ENCODE data around the gene TRPM2. TPM values are rescaled to one million over a fixed set of nuclear protein-coding genes. Genes with fewer than 3 reads are reported as not detected.

TRPM2 gene
- total and polyA plus RNA-seq, 8 donors: 1.3 to 10.3 (median 2.4) TPM

DNA sequence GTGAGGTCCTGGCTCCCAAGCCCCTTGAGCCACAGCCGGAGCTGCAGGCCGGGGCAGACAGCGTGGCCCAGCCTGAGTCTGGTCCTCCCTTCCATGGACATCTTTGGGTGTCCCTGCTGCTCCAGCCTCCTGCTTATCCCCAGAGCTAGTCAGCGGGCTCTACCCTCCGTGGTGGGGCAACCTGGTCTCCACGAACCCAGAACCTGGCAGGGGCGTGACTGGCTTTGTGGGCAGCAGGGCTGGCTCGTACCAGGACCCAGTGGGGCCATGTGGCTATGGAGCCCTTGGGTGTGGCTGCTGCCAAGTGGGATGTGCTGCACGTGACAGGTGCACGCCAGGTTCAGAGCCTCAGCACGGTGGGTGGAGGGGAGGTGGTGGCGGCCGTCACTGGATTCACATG lies 32.6 kb upstream of the TRPM2 start:
- H3K36me3 ChIP-seq: peaks cover 63 to 100% (median 100%) of the 10 kb centered on the region in 4 donors
- intact Hi-C loops (cut with DNase I; ENCODE audit: low total_unique reads): no loop called here
- no peak overlapping the region for H3K27ac ChIP-seq
- no peaks in the 10 kb centered on the region for H3K27me3 ChIP-seq
- WGBS, 5 donors: 91 to 95% (median 91%) methylated on average over 13 of the region's 13 CpGs
- DNase-seq: no peak
- TF ChIP-seq POLR2AphosphoS5 (IDR thresholded peaks at IDR 0.05): no peak
- TF ChIP-seq EP300 (IDR thresholded peaks at IDR 0.05): no peak
- no peak for TF ChIP-seq POLR2A (IDR thresholded peaks at IDR 0.05)
- H3K9me3 ChIP-seq: no peaks in the 10 kb centered on the region
- H3K4me1 ChIP-seq: no peaks in the 10 kb centered on the region
- H3K4me3 ChIP-seq: no peak overlapping the region

DNA sequence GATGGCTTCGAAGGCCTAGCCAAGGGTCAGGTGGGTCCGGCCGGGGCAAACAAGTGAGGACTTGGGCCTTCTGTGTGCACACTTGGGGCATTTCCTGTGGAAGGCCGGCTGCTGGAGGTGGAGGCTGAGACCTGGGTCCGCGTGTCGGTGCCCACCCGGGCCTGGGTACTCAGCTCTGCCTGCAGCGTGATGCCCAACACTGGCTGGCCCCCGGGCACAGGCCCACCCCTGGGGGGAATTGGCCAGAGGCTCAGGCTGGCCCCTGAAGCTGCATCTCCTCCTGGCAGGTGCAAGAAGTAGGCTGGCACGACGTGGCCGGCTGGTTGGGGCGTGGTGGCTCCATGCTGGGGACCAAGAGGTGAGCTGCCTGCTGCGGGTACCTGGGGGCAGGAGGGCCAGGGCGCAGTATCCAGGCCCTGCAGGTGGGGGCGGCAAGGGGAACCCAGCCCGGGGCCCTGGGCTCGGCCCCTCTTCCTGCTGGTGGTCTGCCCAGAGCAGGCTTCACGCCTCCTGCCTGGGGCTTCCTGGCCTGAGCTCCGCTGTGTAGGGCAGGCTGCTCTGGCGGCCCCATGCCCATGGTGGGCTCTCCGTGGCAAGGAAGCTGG lies 31.5 kb upstream of the TRPM2 start:
- DNase-seq: no peak
- Histone ChIP-seq H3K4me1 (no peaks in the 10 kb centered on the region), H3K27me3 (no peaks in the 10 kb centered on the region), H3K36me3 (peaks cover 55 to 100% (median 100%) of the 10 kb centered on the region in 4 donors), H3K4me3 (no peak overlapping the region), H3K9me3 (no peaks in the 10 kb centered on the region), H3K27ac (no peak overlapping the region)
- 93 to 95% (median 93%) methylated on average over 9 to 23 of the region's 23 CpGs for WGBS, 5 donors
- intact Hi-C loops (cut with DNase I; ENCODE audit: low total_unique reads): no loop called here
- TF ChIP-seq, protein P1, sequence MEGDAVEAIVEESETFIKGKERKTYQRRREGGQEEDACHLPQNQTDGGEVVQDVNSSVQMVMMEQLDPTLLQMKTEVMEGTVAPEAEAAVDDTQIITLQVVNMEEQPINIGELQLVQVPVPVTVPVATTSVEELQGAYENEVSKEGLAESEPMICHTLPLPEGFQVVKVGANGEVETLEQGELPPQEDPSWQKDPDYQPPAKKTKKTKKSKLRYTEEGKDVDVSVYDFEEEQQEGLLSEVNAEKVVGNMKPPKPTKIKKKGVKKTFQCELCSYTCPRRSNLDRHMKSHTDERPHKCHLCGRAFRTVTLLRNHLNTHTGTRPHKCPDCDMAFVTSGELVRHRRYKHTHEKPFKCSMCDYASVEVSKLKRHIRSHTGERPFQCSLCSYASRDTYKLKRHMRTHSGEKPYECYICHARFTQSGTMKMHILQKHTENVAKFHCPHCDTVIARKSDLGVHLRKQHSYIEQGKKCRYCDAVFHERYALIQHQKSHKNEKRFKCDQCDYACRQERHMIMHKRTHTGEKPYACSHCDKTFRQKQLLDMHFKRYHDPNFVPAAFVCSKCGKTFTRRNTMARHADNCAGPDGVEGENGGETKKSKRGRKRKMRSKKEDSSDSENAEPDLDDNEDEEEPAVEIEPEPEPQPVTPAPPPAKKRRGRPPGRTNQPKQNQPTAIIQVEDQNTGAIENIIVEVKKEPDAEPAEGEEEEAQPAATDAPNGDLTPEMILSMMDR (IDR thresholded peaks at IDR 0.05): no peak
- TF ChIP-seq POLR2A (IDR thresholded peaks at IDR 0.05): no peak

DNA sequence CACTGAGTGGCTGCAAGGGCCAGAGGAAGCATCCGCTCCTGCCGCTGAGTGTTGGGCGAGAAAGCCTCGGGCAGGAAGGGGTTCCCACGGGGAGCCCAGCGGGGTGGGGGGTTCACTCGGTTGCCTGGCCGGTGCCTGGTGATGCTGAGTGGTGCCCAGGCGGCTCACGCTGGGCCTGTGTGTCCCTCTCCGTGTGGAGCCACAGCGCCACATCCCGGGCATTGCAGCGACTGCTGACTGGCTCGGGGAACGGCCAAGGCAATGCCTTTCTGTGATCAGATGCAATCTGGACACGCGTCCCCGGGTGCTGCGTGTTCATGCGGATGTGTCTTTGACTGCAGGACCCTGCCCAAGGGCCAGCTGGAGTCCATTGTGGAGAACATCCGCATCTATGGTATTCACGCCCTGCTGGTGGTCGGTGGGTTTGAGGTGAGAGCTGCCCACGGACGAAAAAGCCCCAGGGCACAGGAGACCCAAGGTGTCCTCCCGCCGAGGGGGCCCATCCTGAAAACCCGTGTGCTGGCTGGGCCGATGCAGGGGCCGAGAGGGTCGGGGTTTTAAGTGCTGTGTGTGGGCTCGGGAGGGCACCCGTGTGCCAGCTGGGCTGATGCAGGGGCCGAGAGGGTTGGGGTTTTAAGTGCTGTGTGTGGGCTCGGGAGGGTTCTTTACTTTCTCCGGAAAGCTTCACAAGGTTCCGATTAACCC lies 30.6 kb upstream of the TRPM2 start:
- no peak for DNase-seq
- H3K4me1 ChIP-seq: no peaks in the 10 kb centered on the region
- TF ChIP-seq EP300 (IDR thresholded peaks at IDR 0.05) (no peak), POLR2A (IDR thresholded peaks at IDR 0.05) (no peak), POLR2AphosphoS5 (IDR thresholded peaks at IDR 0.05) (no peak)
- TF ChIP-seq, protein P1 (IDR thresholded peaks at IDR 0.05): no peak
- no peaks in the 10 kb centered on the region for H3K9me3 ChIP-seq
- H3K27me3 ChIP-seq: no peaks in the 10 kb centered on the region
- peaks cover 51 to 100% (median 100%) of the 10 kb centered on the region in 4 donors for H3K36me3 ChIP-seq
- WGBS, 5 donors: 91 to 94% (median 93%) methylated on average over 32 to 38 of the region's 38 CpGs
- no peak overlapping the region for H3K27ac ChIP-seq
- intact Hi-C loops (cut with DNase I; ENCODE audit: low total_unique reads): no loop called here
- no peak overlapping the region for H3K4me3 ChIP-seq

DNA sequence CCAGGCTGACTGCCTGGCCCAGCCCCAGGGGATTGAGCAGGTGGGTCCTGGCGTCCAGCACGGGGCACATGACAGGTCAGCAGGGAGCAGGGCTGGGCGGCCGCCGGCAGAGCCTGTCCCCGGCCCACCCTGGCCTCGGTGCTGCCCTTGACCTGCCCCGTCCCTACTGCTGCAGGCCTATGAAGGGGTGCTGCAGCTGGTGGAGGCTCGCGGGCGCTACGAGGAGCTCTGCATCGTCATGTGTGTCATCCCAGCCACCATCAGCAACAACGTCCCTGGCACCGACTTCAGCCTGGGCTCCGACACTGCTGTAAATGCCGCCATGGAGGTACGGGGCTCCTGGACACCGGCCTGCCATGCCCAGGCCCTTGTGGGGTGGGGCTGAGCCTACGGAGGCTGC lies 29.8 kb upstream of the TRPM2 start:
- Histone ChIP-seq H3K27me3 (no peaks in the 10 kb centered on the region), H3K27ac (no peak overlapping the region), H3K4me3 (no peak overlapping the region), H3K9me3 (no peaks in the 10 kb centered on the region), H3K36me3 (peaks cover 43 to 100% (median 95%) of the 10 kb centered on the region in 4 donors), H3K4me1 (no peaks in the 10 kb centered on the region)
- no peak for TF ChIP-seq POLR2A (IDR thresholded peaks at IDR 0.05)
- TF ChIP-seq, protein P1 (IDR thresholded peaks at IDR 0.05): no peak
- TF ChIP-seq EP300 (IDR thresholded peaks at IDR 0.05): no peak
- no peak for TF ChIP-seq POLR2AphosphoS5 (IDR thresholded peaks at IDR 0.05)
- 88 to 100% (median 90%) methylated on average over 1 to 20 of the region's 20 CpGs for whole genome bisulfite sequencing, 5 donors
- no peak for DNase-seq
- intact Hi-C loops (cut with DNase I; ENCODE audit: low total_unique reads): no loop called here

Measured in stomach (tissue), 9 donors.